Adipocyte (in vitro differentiated cells): ENCODE results near the gene PKD1.
"Not testable (repeated sequence)": the region's sequence is repeated elsewhere in the genome, so short reads cannot be mapped to it uniquely, and the experiment has no call there.

Experiments
- DNase-seq: peaks from one replicate; pipeline ENCODE4 v3.0.0-alpha.2; 2015; ENCODE audit warnings: low read depth
- H3K27me3 ChIP-seq: replicated peaks from 2 replicates; pipeline ENCODE4 v1.7.0; 2013; ENCODE audit warnings: mild to moderate bottlenecking, low read length, moderate library complexity; ENCODE audit not compliant: control insufficient read depth, insufficient read depth
- H3K36me3 ChIP-seq: 2 replicates; pipeline ENCODE4 v1.7.0; 2013; ENCODE audit warnings: low read length, mild to moderate bottlenecking, moderate library complexity; ENCODE audit not compliant: control insufficient read depth, insufficient read depth, severe bottlenecking
- H3K4me1 ChIP-seq: 2 replicates; pipeline ENCODE4 v1.7.0; 2013; ENCODE audit warnings: mild to moderate bottlenecking, low read length, moderate library complexity; ENCODE audit not compliant: control insufficient read depth, insufficient read depth
- H3K4me3 ChIP-seq: 2 replicates; pipeline ENCODE4 v1.7.0; 2013; ENCODE audit warnings: mild to moderate bottlenecking, low read length, moderate library complexity
- H3K9ac ChIP-seq: 2 replicates; pipeline ENCODE4 v1.7.0; 2013; ENCODE audit warnings: mild to moderate bottlenecking, low read length, moderate library complexity
- H3K9me3 ChIP-seq: 2 replicates; pipeline ENCODE4 v1.7.0; 2013; ENCODE audit warnings: mild to moderate bottlenecking, low read length, moderate library complexity; ENCODE audit not compliant: control insufficient read depth

Gene PKD1

GRCh38 chr16:2126928-2127556 lies 8.7 kb downstream of the PKD1 start:
- not testable (repeated sequence) for DNase-seq, H3K27me3 ChIP-seq, H3K36me3 ChIP-seq, H3K4me3 ChIP-seq, H3K9me3 ChIP-seq
- Histone ChIP-seq H3K4me1 (peaks cover 38% of the 10 kb centered on the region), H3K9ac (peak overlapping the region; percentile 55)

DNA sequence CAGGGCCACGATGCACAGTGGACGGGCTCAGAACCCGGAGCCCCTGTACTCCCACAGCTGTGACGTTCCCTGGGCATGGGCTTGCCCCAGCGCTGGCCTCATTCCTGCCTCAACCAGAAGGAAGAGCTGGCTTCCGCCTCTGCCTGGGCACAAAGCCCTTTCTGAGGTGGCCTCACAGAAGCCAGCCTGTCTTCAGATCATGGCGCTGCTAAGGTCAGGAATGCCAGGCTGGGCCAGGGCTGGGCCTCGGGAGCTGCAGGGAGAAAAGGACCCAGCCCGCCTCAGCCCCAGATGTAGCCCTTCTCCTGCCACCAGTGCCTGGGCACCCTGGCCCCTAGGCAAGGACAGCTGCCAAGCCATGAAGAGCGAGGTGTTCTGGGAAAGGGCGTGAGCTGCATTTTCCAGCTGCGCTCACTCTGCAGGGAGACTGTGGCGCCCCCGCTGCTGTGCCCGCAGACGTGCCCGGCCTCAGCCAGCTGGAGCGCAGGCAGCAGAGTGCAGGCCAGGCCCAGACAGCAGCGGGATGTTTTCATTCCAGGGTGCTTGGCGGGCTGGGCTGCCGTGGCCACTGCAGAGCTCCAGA lies 9.4 kb downstream of the PKD1 start:
- Histone ChIP-seq H3K9ac (peak overlapping the region; percentile 55), H3K4me1 (peaks cover 38% of the 10 kb centered on the region)
- not testable (repeated sequence) for H3K4me3 ChIP-seq, H3K36me3 ChIP-seq, H3K9me3 ChIP-seq, H3K27me3 ChIP-seq
- DNase-seq, result peak; percentile 36

DNA sequence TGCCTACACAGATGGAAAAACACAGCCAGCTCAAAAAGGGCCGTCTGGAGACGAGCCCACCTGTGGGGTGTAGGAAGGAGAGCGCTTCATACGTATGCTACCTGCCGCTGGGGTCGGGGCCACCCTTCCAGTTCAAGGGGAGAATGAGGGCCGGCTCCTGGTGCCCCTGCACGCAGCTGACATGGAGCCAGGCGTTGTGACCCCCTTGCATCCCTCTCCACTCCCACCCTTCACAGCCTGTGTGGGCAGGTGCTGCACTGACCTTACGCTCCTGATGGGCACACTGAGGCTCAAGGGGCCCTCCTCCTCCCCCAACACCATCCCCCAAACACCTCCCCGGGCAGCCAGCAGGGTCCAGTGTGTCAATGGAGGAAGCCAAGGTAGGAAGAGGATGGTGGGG lies 10.1 kb downstream of the PKD1 start:
- peak overlapping the region; percentile 37 for H3K4me3 ChIP-seq
- not testable (repeated sequence) for DNase-seq

DNA sequence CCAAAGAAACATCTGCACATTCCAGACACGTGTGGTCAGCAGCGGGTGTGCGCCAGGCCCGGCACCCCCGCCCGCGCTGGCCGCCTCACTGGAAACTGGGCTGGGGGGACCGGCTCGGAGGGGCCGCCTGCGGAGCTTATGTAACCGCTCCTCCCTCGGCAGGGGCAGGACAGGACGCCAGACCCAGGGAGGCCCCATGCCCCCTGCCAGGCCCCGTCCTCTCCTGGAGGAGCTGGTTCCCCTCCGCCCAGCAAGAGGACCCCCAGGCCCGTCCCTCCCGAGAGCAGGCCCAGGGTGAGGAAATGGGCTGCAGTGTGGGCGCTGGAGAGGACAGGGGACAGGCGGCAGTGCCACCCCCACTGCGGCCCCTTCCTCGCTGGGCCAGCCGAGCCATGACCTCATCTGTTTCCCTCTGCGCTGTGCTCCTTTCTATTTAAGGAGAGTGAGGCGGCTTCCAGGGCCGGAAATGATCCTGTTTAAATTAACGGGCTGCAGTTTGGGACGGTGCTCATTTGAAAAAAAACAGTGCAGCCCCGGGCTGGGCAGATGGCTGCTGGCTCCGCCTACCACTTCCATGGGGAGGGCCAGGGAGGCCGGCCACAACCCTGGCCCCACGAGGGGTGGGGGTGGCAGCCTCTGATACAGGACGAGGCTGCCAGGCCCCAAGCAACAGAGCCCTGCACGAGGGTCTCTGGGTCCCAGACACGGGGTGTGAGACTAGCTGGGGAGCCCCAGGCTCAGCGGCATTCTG lies 10.8 kb downstream of the PKD1 start:
- peak; percentile 77 for DNase-seq
- not testable (repeated sequence) for H3K27me3 ChIP-seq, H3K36me3 ChIP-seq, H3K9me3 ChIP-seq
- peaks cover 36% of the 10 kb centered on the region for H3K4me1 ChIP-seq
- H3K9ac ChIP-seq, result peak overlapping the region; percentile 76
- peak overlapping the region; percentile 52 for H3K4me3 ChIP-seq

More for the DNA sequence above, 10.1 kb downstream of the PKD1 start:
- peak overlapping the region; percentile 76 for H3K9ac ChIP-seq
- H3K27me3 ChIP-seq, H3K9me3 ChIP-seq, H3K36me3 ChIP-seq: not testable (repeated sequence)
- H3K4me1 ChIP-seq, result peaks cover 38% of the 10 kb centered on the region

- H3K9ac ChIP-seq, result peak overlapping the region; percentile 76
- not testable (repeated sequence) for H3K27me3 ChIP-seq, H3K36me3 ChIP-seq, H3K9me3 ChIP-seq
- peak overlapping the region; percentile 52 for H3K4me3 ChIP-seq
- H3K4me1 ChIP-seq, result peaks cover 35% of the 10 kb centered on the region
- peak; percentile 34 for DNase-seq
These were observed 11.4 kb downstream of the PKD1 start for GRCh38 chr16:2124377-2124693.

DNA sequence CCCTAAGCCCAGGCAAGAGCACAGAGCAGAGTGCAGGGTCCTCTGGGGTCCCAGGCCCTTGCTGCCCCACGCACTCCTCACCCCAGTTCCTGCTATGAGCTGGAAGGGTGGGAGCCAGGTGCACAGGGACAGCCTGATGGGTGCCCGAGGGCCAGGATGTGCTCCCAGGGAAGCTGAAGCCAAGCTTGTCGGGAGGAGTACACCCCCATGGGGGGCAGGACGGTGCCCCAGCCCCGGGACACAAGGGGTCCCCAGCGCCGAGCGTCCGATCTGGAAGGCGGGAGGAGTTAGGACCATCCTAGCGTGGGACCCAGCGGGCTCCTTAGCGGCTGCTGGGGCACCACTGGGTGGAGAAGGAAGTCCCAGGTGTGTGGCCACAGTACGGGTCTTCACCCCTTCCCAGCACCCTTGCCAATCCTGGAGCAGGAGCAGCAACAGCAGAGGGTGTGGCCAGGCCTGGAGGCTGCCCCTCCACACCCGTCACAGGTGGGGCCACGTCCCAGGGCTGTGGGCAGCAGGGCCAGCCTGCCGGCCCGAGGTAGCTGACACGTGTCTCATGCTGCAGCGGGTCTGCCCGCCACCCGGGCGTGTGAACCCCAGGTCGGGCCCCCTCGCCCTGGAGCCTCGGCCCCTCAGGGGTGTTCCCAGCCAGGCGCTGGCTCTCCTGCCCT lies 11.9 kb downstream of the PKD1 start:
- not testable (repeated sequence) for DNase-seq, H3K9me3 ChIP-seq, H3K36me3 ChIP-seq, H3K27me3 ChIP-seq, H3K4me3 ChIP-seq, H3K9ac ChIP-seq
- peaks cover 33% of the 10 kb centered on the region for H3K4me1 ChIP-seq

- H3K9me3 ChIP-seq, H3K4me3 ChIP-seq, DNase-seq, H3K36me3 ChIP-seq, H3K9ac ChIP-seq, H3K27me3 ChIP-seq: not testable (repeated sequence)
- H3K4me1 ChIP-seq, result peaks cover 29% of the 10 kb centered on the region
These were observed 12.6 kb downstream of the PKD1 start for GRCh38 chr16:2122934-2123683.

- no peak for DNase-seq
- H3K4me3 ChIP-seq, result no peak overlapping the region
These were observed 13.3 kb downstream of the PKD1 start for GRCh38 chr16:2122429-2122828.

DNA sequence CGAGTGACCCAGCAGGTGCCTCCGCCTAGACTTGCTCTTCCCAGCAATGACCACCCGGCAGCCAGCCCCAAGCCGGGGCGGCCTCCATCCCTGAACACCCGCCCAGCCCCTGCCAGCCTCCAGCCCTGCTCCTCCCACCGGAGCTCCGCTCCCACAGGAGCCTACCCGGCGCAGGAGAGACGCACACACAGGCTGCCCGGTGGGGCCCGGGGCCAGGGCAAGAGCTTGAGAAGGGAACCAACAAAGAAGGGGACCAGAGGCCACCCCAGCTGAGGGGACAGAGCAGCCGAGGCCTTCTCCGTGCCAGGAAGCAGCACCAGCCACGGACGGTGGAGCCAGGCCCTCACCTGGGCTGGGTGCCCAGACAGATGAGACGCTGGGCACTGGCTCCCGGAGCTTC lies 13.8 kb downstream of the PKD1 start:
- no peaks in the 10 kb centered on the region for H3K27me3 ChIP-seq

More at GRCh38 chr16:2122429-2122828, 13.3 kb downstream of the PKD1 start:
- Histone ChIP-seq H3K36me3 (no peaks in the 10 kb centered on the region), H3K9ac (no peak overlapping the region), H3K4me1 (peaks cover 29% of the 10 kb centered on the region), H3K27me3 (no peaks in the 10 kb centered on the region), H3K9me3 (no peaks in the 10 kb centered on the region)

GRCh38 chr16:2121325-2121724 lies 14.4 kb downstream of the PKD1 start:
- not testable (repeated sequence) for H3K9me3 ChIP-seq, H3K36me3 ChIP-seq, H3K9ac ChIP-seq, H3K4me3 ChIP-seq, H3K27me3 ChIP-seq
- H3K4me1 ChIP-seq, result peaks cover 18% of the 10 kb centered on the region
- peak; percentile 64 for DNase-seq

More for the DNA sequence above, 13.8 kb downstream of the PKD1 start:
- DNase-seq, result no peak
- Histone ChIP-seq H3K4me3 (no peak overlapping the region), H3K9me3 (no peaks in the 10 kb centered on the region), H3K36me3 (no peaks in the 10 kb centered on the region), H3K4me1 (peaks cover 24% of the 10 kb centered on the region), H3K9ac (no peak overlapping the region)
